Measurements from ENCODE around the gene STYXL2. TPM values are rescaled to one million over a fixed set of nuclear protein-coding genes. Genes with fewer than 3 reads are reported as not detected.

STYXL2 gene
- total RNA-seq, 1 experiment from 2014 or later = not detected

- ChIA-PET CTCF (no interaction called here), POLR2A (no interaction called here)
- in situ Hi-C loops (cut with HindIII; ENCODE audit: low pct_unique_long_range_greater_than_20kb, low sequenced_read_pairs) = no loop called here
- Histone ChIP-seq H3K9me3 (ENCODE audit: control insufficient read depth, insufficient read depth, low read depth, low read length) (no peaks in the 10 kb centered on the region), H3K27me3 (ENCODE audit: control insufficient read depth, insufficient read depth, low read length) (peaks cover 4% of the 10 kb centered on the region; the same call in 1 of the 2 replicates), H3K4me3 (ENCODE audit: low read depth in 2 of 2, low read length in 2 of 2) (no peak overlapping the region), H3K36me3 (ENCODE audit: control insufficient read depth, insufficient read depth, low read length) (no peaks in the 10 kb centered on the region), H3K27ac (ENCODE audit: low read length) (no peak overlapping the region), H3K4me1 (ENCODE audit: control insufficient read depth, insufficient read depth, low read length) (no peaks in the 10 kb centered on the region)
- TF ChIP-seq POLR2AphosphoS5 (IDR thresholded peaks at IDR 0.05; ENCODE audit: low read depth, low read length) = no peak
- DNase-seq (ENCODE audit: low read depth, low spot score) = no peak
- no peak for ATAC-seq
- intact Hi-C loops (cut with micrococcal nuclease; ENCODE audit: unreplicated experiment) = no loop called here
- BruUV-seq (replicated peaks) = no TSS peak
Observed at GRCh38 chr1:167118188-167118587, 24.3 kb downstream of the STYXL2 start.

DNA sequence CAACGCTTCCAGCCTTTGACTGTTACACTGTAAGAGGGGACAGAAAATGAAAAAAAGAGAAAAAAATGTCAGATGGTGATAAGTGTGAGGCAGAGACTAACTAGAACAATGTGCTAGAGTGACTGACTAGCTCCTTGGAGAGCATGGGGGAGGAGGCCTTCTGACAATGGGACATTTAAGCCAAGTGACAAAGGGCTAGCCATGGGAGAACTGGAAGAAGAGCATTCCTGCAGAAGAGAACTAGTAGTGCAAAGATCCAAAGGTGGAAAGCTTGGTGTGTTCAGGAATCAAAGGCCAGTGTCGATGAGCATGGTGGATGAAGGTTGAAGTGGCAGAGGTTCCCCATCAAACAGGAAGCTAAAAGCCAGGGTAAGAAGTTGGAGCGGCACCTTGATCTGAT is 25.8 kb downstream of the STYXL2 start:
- TF ChIP-seq REST (IDR thresholded peaks at IDR 0.05; ENCODE audit: insufficient read depth in 1 of 2, low read depth in 2 of 2, low read length in 1 of 2) (no peak), CTCF (IDR thresholded peaks at IDR 0.05) (no peak), POLR2AphosphoS5 (IDR thresholded peaks at IDR 0.05; ENCODE audit: low read depth, low read length) (no peak), TCF7L2 (IDR thresholded peaks at IDR 0.05; ENCODE audit: low read depth, low read length) (no peak), SIN3A (IDR thresholded peaks at IDR 0.05; ENCODE audit: borderline replicate concordance, insufficient read depth, low read depth, low read length) (no peak)
- Histone ChIP-seq H3K27ac (ENCODE audit: low read length) (no peak overlapping the region), H3K4me1 (ENCODE audit: control insufficient read depth, insufficient read depth, low read length) (no peaks in the 10 kb centered on the region), H3K9me3 (ENCODE audit: control insufficient read depth, insufficient read depth, low read depth, low read length) (no peaks in the 10 kb centered on the region), H3K4me3 (ENCODE audit: low read depth in 2 of 2, low read length in 2 of 2) (no peak overlapping the region), H3K36me3 (ENCODE audit: control insufficient read depth, insufficient read depth, low read length) (no peaks in the 10 kb centered on the region), H3K27me3 (ENCODE audit: control insufficient read depth, insufficient read depth, low read length) (peaks cover 4% of the 10 kb centered on the region; the same call in 1 of the 2 replicates)
- CTCF ChIA-PET = no interaction called here
- BruUV-seq (replicated peaks) = no TSS peak
- intact Hi-C loops (cut with micrococcal nuclease; ENCODE audit: unreplicated experiment) (loop anchor here (2.0 kb wide), 1 partner anchor 53 kb away; no protein-coding TSS in a partner anchor), in situ Hi-C loops (cut with HindIII; ENCODE audit: low pct_unique_long_range_greater_than_20kb, low sequenced_read_pairs) (no loop called here)
- POLR2A ChIA-PET = no interaction called here
- ATAC-seq (no peak), DNase-seq (ENCODE audit: low read depth, low spot score) (no peak)

GRCh38 chr1:167120899-167121298 is 27.0 kb downstream of the STYXL2 start:
- Histone ChIP-seq H3K36me3 (ENCODE audit: control insufficient read depth, insufficient read depth, low read length) (no peaks in the 10 kb centered on the region), H3K27ac (ENCODE audit: low read length) (no peak overlapping the region), H3K9me3 (ENCODE audit: control insufficient read depth, insufficient read depth, low read depth, low read length) (no peaks in the 10 kb centered on the region), H3K4me1 (ENCODE audit: control insufficient read depth, insufficient read depth, low read length) (no peaks in the 10 kb centered on the region), H3K27me3 (ENCODE audit: control insufficient read depth, insufficient read depth, low read length) (peaks cover 3% of the 10 kb centered on the region; the same call in 1 of the 2 replicates), H3K4me3 (ENCODE audit: low read depth in 2 of 2, low read length in 2 of 2) (peak overlapping the region; percentile 40 to 47)
- ChIA-PET CTCF (interaction anchor here (0.7 kb wide), 1 partner anchor 63 kb away, joined by 5 read pairs; no protein-coding TSS in a partner anchor), POLR2A (no interaction called here)
- BruUV-seq (replicated peaks) = no TSS peak
- in situ Hi-C loops (cut with HindIII; ENCODE audit: low pct_unique_long_range_greater_than_20kb, low sequenced_read_pairs) (no loop called here), intact Hi-C loops (cut with micrococcal nuclease; ENCODE audit: unreplicated experiment) (loop anchor here (2.0 kb wide), 1 partner anchor 54 kb away; no protein-coding TSS in a partner anchor)
- DNase-seq (ENCODE audit: low read depth, low spot score) (no peak), ATAC-seq (no peak)
- TF ChIP-seq SIN3A (IDR thresholded peaks at IDR 0.05; ENCODE audit: borderline replicate concordance, insufficient read depth, low read depth, low read length) = no peak
- no peak for TF ChIP-seq POLR2AphosphoS5 (IDR thresholded peaks at IDR 0.05; ENCODE audit: low read depth, low read length)
- no peak for TF ChIP-seq TCF7L2 (IDR thresholded peaks at IDR 0.05; ENCODE audit: low read depth, low read length)
- no peak for TF ChIP-seq REST (IDR thresholded peaks at IDR 0.05; ENCODE audit: insufficient read depth in 1 of 2, low read depth in 2 of 2, low read length in 1 of 2)
- TF ChIP-seq CTCF (IDR thresholded peaks at IDR 0.05) = no peak

All from Panc1 (cell line).